ENCODE results near the gene CTU2.

DNA sequence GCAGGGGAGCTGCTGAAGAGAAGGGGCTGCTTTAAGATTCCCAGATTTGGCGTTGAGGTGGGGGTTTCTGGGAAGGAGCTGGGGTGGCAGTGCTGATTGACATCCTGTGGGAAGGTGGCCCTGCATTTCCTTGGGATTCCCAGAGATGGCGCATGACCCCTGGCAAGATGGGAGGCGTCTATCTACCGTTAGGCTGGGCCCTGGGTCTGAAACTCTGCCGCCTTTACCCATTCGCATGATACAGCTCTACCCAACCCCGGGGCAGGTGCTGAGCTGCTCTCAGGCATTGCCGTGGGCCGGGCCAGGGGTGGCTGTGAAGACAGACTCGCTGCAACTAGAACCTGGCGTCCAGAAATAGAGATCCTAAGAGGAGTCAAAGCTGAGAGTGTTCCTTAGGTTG, 33.5 kb upstream of the CTU2 start:
- TF ChIP-seq, protein P1, sequence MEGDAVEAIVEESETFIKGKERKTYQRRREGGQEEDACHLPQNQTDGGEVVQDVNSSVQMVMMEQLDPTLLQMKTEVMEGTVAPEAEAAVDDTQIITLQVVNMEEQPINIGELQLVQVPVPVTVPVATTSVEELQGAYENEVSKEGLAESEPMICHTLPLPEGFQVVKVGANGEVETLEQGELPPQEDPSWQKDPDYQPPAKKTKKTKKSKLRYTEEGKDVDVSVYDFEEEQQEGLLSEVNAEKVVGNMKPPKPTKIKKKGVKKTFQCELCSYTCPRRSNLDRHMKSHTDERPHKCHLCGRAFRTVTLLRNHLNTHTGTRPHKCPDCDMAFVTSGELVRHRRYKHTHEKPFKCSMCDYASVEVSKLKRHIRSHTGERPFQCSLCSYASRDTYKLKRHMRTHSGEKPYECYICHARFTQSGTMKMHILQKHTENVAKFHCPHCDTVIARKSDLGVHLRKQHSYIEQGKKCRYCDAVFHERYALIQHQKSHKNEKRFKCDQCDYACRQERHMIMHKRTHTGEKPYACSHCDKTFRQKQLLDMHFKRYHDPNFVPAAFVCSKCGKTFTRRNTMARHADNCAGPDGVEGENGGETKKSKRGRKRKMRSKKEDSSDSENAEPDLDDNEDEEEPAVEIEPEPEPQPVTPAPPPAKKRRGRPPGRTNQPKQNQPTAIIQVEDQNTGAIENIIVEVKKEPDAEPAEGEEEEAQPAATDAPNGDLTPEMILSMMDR (conservative IDR thresholded peaks at IDR 0.05; ENCODE audit: low read depth, low read length) = 0 out of 2 replicates have a peak, but pooled peaks have one; percentile 24
- TF ChIP-seq EZH2 (IDR thresholded peaks at IDR 0.05; ENCODE audit: low read length, unreplicated experiment) = no peak
